GM20431 (cell line): ENCODE results near the gene ZBTB37.
"Not testable (repeated sequence)": the region's sequence is repeated elsewhere in the genome, so short reads cannot be mapped to it uniquely, and the experiment has no call there.

Source experiments
- in situ Hi-C: fragments of 300-500 bp; cut with MseI, MboI; formaldehyde crosslinking; loops from one replicate; pipeline ENCODE4 v1.15.0; 2020; ENCODE audit warnings: low sequenced_read_pairs; ENCODE audit not compliant: unreplicated experiment

Gene ZBTB37, protein sequence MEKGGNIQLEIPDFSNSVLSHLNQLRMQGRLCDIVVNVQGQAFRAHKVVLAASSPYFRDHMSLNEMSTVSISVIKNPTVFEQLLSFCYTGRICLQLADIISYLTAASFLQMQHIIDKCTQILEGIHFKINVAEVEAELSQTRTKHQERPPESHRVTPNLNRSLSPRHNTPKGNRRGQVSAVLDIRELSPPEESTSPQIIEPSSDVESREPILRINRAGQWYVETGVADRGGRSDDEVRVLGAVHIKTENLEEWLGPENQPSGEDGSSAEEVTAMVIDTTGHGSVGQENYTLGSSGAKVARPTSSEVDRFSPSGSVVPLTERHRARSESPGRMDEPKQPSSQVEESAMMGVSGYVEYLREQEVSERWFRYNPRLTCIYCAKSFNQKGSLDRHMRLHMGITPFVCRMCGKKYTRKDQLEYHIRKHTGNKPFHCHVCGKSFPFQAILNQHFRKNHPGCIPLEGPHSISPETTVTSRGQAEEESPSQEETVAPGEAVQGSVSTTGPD

DNA sequence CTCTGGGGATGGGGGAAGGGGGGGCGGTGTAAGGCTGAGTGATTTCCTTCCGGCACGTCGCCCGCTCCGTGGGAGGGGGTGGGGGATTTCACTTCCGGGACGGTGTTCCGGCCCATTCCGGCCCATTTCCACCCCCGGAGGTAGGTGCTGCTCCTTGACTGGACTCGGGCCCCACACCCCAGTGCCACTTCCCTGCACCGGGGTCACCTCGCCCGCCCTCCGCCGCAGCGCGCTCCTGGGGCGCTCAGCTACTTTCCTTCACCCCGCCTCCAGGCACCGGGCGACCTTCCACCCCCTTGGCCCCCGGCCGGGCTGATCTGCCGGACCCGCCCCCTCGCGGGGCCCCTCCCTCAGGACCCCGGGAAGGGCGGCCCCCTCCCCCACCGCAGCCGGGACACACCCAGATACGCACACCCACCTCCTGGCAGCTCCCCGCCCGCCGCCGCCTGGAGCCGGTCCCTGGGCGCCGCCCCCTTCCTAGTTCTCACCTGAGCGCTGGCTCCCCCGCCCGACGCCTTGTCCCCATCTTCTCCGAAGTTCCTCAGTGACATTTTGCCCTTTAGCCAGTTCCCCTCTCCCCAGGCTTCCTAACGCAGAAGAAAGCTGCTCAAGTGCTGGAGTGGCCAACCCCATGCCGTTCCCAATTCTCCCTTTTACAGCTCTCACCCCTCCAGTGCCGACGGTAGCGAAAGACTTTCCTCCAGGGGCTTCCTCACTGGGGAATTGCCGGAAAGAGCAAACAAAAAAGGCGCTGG, at the start of gene ZBTB37:
ZBTB37 (plus strand) TSS at position 115 of the 755 bp plus-strand sequence. CDS start 1,846 bp downstream, outside the sequence.
- in situ Hi-C loops: no loop called here

DNA sequence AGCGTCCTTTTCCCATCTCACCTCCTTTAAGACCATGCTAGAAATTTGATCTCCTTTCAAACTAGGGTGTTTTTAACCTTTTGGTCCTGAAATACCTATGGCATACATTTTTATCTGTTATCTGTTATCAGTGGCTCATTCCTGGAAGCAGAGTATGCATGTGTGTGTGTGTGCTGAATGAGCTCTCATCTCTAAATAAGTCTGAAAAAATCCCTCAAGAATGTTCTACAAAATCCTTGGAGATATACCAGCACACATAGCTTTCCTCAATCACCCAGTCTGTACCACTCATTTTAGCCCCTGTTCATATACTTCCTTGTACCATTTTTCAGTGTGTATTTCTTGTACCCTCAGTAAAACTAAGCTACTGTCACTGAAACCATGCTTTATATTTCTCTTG, 49.7 kb upstream of the ZBTB37 start:
- in situ Hi-C loops: no loop called here

DNA sequence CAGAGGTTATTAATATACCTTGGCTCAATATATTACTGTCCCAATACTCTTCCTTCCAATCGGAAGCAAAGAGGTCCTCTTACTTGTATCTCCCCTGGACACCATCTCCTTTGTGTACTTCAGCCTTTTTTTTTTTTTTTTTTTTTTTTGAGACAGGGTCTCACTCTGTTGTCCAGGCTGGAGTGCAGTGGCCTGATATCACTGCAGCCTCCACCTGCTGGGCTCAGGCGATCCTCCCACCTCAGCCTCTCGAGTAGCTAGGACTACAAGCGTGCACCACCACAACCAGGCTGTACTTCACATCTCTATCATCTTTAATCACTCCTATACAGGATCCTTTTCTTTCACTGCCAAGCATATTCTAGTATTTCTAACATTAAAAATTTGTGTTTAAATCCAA, 46.5 kb upstream of the ZBTB37 start:
- in situ Hi-C loops: no loop called here

- in situ Hi-C loops: no loop called here
Observed at GRCh38 chr1:173823781-173824314, 44.3 kb upstream of the ZBTB37 start.

DNA sequence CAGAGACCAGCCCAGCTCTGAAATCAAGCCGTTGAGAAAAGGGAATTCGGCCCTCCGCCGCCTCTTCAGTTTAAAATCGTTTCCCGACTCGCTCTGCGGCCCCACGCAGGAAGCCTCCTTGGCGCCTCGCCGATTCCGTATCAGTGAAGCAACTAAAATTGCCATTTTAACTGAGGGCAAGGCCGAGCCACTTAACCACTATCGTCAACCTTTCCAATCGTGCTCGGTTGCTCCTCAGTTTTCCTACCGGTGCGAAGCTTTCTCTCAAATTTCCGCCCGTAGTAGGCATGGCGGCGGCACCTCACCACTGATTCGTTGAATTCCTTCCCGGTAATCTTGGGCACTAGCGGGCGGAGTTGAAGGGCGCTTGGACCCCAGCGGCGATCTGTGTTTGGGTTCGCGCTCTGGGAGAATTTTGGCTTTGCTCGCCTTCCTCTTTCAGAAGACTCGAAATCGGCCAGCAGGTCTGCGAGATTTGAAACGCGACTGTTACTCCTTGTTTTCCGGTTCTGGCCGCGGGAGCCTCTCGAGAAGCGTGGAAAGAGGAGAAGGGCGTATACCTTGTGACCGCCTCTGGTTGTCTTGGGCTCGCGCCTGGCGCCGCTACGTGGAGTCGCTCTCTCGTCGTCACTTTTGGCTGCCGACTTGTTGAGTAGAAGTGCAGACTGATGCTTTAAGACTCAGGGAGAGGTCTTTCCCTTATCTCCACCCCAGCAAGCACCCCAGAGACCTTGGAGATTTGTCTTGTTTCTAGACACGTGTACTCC, 43.7 kb upstream of the ZBTB37 start, which contains the start of the genes CENPL and DARS2:
CENPL (minus strand) TSS at position 569 of the 767 bp plus-strand sequence. CDS start 13,584 bp downstream, outside the sequence.
DARS2 (plus strand) TSS at position 359 of the 767 bp plus-strand sequence. CDS start 557 bp downstream, outside the sequence.
- in situ Hi-C loops: loop anchor here (25.0 kb wide), 1 partner anchor 387 kb away; no protein-coding TSS in a partner anchor

GRCh38 chr1:173827611-173828010, 40.6 kb upstream of the ZBTB37 start:
- in situ Hi-C loops: loop anchor here (25.0 kb wide), 1 partner anchor 390 kb away; no protein-coding TSS in a partner anchor

- in situ Hi-C loops: loop anchor here (25.0 kb wide), 1 partner anchor 395 kb away; no protein-coding TSS in a partner anchor
Observed at GRCh38 chr1:173832748-173833147, 35.4 kb upstream of the ZBTB37 start.

- in situ Hi-C loops: no loop called here
Observed at GRCh38 chr1:173852105-173852504, 16.1 kb upstream of the ZBTB37 start.

- in situ Hi-C loops: no loop called here
Observed at GRCh38 chr1:173853074-173853473, 15.1 kb upstream of the ZBTB37 start.

- in situ Hi-C loops: no loop called here
Observed at GRCh38 chr1:173856014-173856413, 12.2 kb upstream of the ZBTB37 start.

DNA sequence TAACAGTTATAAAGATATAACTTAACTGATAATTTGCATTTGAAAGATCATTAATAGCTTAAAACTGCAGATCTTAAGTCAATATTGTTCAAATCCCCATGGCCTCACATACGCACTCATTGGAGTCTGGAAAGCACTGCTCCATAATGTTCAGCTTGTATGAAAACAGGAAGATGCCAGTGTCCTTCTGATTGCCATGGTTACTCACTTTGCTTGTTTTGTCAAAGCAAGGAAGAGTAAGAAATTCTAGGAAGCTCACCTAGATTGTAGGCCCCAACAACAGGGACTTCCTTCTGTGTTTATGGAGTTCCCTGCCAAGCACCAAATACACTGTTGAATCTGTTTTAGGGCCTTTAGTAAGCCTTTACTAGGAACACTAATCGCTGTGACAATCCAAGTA, 11.3 kb upstream of the ZBTB37 start:
- in situ Hi-C loops: no loop called here

GRCh38 chr1:173857363-173857917, 10.7 kb upstream of the ZBTB37 start:
- in situ Hi-C loops: no loop called here

DNA sequence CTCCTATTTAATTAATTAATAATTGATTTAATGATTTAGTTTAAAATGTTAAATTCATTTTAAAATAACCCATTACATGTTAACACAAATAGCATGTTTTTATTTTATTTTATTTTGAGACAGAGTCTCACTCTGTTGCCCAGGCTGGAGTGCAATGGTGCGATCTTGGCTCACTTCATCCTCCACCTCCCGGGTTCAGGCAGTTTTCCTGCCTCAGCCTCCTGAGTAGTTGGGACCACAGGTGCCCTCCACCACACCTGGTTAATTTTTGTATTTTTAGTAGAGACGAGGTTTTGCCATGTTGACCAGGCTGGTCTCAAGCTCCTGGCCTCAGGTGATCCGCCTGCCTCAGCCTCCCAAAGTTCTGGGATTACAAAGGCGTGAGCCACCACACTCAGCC, 8.6 kb upstream of the ZBTB37 start:
- in situ Hi-C loops: not testable (repeated sequence)

GRCh38 chr1:173860065-173860464, 8.1 kb upstream of the ZBTB37 start:
- in situ Hi-C loops: no loop called here

- in situ Hi-C loops: no loop called here
Observed at GRCh38 chr1:173861731-173862145, 6.4 kb upstream of the ZBTB37 start.

- in situ Hi-C loops: not testable (repeated sequence)
Observed at GRCh38 chr1:173862146-173862768, 5.9 kb upstream of the ZBTB37 start.

DNA sequence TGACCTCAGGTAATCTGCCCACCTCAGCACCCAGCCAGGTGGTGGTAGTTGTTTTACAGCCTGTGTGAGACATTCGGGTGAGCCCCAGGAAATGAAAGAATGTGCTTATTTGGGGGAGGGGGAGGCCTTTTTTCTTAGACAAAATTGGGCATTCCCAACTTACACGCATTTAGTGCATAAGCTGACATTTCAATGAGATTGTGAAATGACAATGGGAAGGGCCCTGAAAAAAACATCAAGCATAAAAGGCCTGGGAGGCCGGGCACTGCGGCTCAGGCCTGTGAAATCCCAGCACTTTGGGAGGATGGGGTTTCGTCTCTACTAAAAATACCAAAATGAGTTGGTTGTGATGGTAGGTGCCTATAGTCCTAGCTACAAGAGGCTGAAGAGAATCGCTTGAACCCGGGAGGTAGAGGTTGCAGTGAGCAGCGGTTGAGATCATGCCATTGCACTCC, 5.4 kb upstream of the ZBTB37 start:
- in situ Hi-C loops: no loop called here

- in situ Hi-C loops: no loop called here
Observed at GRCh38 chr1:173863224-173864161, 4.7 kb upstream of the ZBTB37 start.
